ENCODE results near the gene RNF113B.

- TF ChIP-seq CTCF (conservative IDR thresholded peaks at IDR 0.05; ENCODE audit: low read length) (no peak), EZH2phosphoT487 (IDR thresholded peaks at IDR 0.05; ENCODE audit: borderline replicate concordance, low read depth, low read length) (no peak)
These were observed 19.5 kb downstream of the RNF113B start for GRCh38 chr13:98157609-98158008.

Measured in OCI-LY7 (cell line).